A549 (cell line): Measurements from ENCODE around the gene SLC16A5. TPM values are rescaled to one million over a fixed set of nuclear protein-coding genes. Genes with fewer than 3 reads are reported as not detected.
"Not testable (repeated sequence)": the region's sequence is repeated elsewhere in the genome, so short reads cannot be mapped to it uniquely, and the experiment has no call there.

Experiments used
- ATAC-seq, 2 experiments: fragments of 200-7000 bp in 1 of 2; fragments of >200 bp in 1 of 2; cut with Nextera tagmentation in 1 of 2; cut with Tn5 transposase in 1 of 2; 3 replicates each; pipeline versions ENCODE4 v1.8.0 to v1.9.1; 2018 to 2020; ENCODE audit warnings: mild to moderate bottlenecking in 1 of 2, moderate library complexity in 1 of 2
- CTCF ChIA-PET: fragments of 300-600 bp; sonication (Branson Sonifier 250); formaldehyde crosslinking; extraction: SDS; loops from one replicate; lab custom pipeline; 2021; ENCODE audit warnings: antibody characterized with exemption, inconsistent platforms; lab: Yijun Ruan, JAX
- POLR2A ChIA-PET: fragments of 350-600 bp; formaldehyde crosslinking; extraction: SDS; loops from one replicate; lab custom pipeline; 2021; ENCODE audit warnings: antibody characterized with exemption, inconsistent platforms; lab: Yijun Ruan, JAX
- DNase-seq, 2 experiments: peaks; one replicate each; pipeline versions ENCODE4 v3.0.0 to v3.0.0-alpha.2; 2011 to 2016; ENCODE audit warnings: low read depth in 1 of 2, low spot score in 1 of 2
- FAIRE-seq: peaks from 2 replicates; lab custom pipeline; 2011; peaks lifted over from hg19 to GRCh38; lab: Jason Lieb, UNC
- H3K27ac ChIP-seq, 2 experiments: fragments of >200 bp; sonication (Bioruptor Twin); formaldehyde crosslinking; 3 replicates each; pipeline ENCODE4 v1.5.1; 2016 to 2017
- H3K4me1 ChIP-seq: fragments of >200 bp; sonication (Bioruptor Twin); formaldehyde crosslinking; 3 replicates; pipeline ENCODE4 v1.6.1; 2016
- H3K4me2 ChIP-seq: fragments of >200 bp; sonication (Bioruptor Twin); formaldehyde crosslinking; 3 replicates; pipeline ENCODE4 v1.6.1; 2016
- H3K4me3 ChIP-seq: fragments of >200 bp; sonication (Bioruptor Twin); formaldehyde crosslinking; 3 replicates; pipeline ENCODE4 v1.5.1; 2016
- H3K9me3 ChIP-seq: fragments of >200 bp; sonication (Bioruptor Twin); formaldehyde crosslinking; 3 replicates; pipeline ENCODE4 v1.6.1; 2016
- CEBPB ChIP-seq, 2 experiments: fragments of >200 bp in 1 of 2; sonication (Bioruptor Twin) in 1 of 2; formaldehyde crosslinking in 1 of 2; IDR thresholded peaks; 2 replicates each; pipeline ENCODE4 v1.6.1; 2012 to 2016
- CHD4 ChIP-seq: fragments of 200-600 bp; sonication (generic); IDR thresholded peaks from 2 replicates; pipeline ENCODE4 v1.6.1; 2016; ENCODE audit warnings: antibody characterized with exemption, mild to moderate bottlenecking, borderline replicate concordance
- CTCF ChIP-seq: fragments of >200 bp; sonication (Bioruptor Twin); formaldehyde crosslinking; IDR thresholded peaks from 3 replicates; pipeline ENCODE4 v1.5.1; 2016
- EHF ChIP-seq: fragments of 250-450 bp; sonication (Bioruptor Pico); IDR thresholded peaks from 2 replicates; pipeline ENCODE4 v1.5.0; 2020; ENCODE audit warnings: mild to moderate bottlenecking
- FOXS1 ChIP-seq: fragments of 250-450 bp; sonication (Bioruptor Pico); IDR thresholded peaks from 2 replicates; pipeline ENCODE4 v1.5.0; 2020; ENCODE audit warnings: mild to moderate bottlenecking, moderate library complexity
- HOXA7 ChIP-seq: fragments of 250-450 bp; sonication (Bioruptor Pico); IDR thresholded peaks from 2 replicates; pipeline ENCODE4 v1.5.0; 2020; ENCODE audit warnings: mild to moderate bottlenecking, moderate library complexity
- JUN ChIP-seq, 2 experiments: fragments of >200 bp; sonication (Bioruptor Twin); formaldehyde crosslinking; IDR thresholded peaks; 2 replicates in 1 of 2; 3 replicates in 1 of 2; pipeline ENCODE4 v1.6.1; 2016 to 2017
- MAFK ChIP-seq: fragments of 450-650 bp; IDR thresholded peaks from 2 replicates; pipeline ENCODE4 v1.6.1; 2014; ENCODE audit not compliant: partially characterized antibody
- MYC ChIP-seq: IDR thresholded peaks from 2 replicates; pipeline ENCODE4 v1.6.1; 2012; ENCODE audit warnings: mild to moderate bottlenecking, inconsistent platforms, low read length, improper control_type of control experiment, borderline replicate concordance
- NPAS2 ChIP-seq: fragments of 250-450 bp; sonication (Bioruptor Pico); IDR thresholded peaks from 2 replicates; pipeline ENCODE4 v1.8.0; 2022; ENCODE audit warnings: mild to moderate bottlenecking, moderate library complexity, borderline replicate concordance
- RAD21 ChIP-seq, 2 experiments: fragments of >200 bp in 1 of 2; sonication (Bioruptor Twin) in 1 of 2; formaldehyde crosslinking in 1 of 2; IDR thresholded peaks in 1 of 2; conservative IDR thresholded peaks in 1 of 2; 2 replicates in 1 of 2; 3 replicates in 1 of 2; pipeline ENCODE4 v1.6.1; 2012 to 2018; ENCODE audit warnings: inconsistent platforms in 1 of 2
- REST ChIP-seq: fragments of 200-600 bp; sonication (generic); IDR thresholded peaks from 2 replicates; pipeline ENCODE4 v1.6.1; 2016; ENCODE audit warnings: antibody characterized with exemption, mild to moderate bottlenecking, moderate library complexity
- RFX5 ChIP-seq: fragments of 450-650 bp; IDR thresholded peaks from 2 replicates; pipeline ENCODE4 v1.7.1; 2014; ENCODE audit warnings: antibody characterized with exemption, mild to moderate bottlenecking, moderate library complexity
- RNF2 ChIP-seq: fragments of 200-600 bp; sonication (generic); IDR thresholded peaks from 2 replicates; pipeline ENCODE4 v1.6.1; 2016; ENCODE audit warnings: low read depth, mild to moderate bottlenecking, antibody characterized with exemption, moderate library complexity, borderline replicate concordance
- TFCP2L1 ChIP-seq: fragments of 250-450 bp; sonication (Bioruptor Pico); IDR thresholded peaks from 2 replicates; pipeline ENCODE4 v1.5.0; 2021; ENCODE audit warnings: mild to moderate bottlenecking
- USF2 ChIP-seq: fragments of 450-650 bp; IDR thresholded peaks from 2 replicates; pipeline ENCODE4 v1.6.1; 2014; ENCODE audit warnings: antibody characterized with exemption
- ZC3H11A ChIP-seq: fragments of 450-650 bp; IDR thresholded peaks from 2 replicates; pipeline ENCODE4 v1.6.1; 2014; ENCODE audit warnings: antibody characterized with exemption, mild to moderate bottlenecking
- WGBS: methylation state at CpG from one replicate; pipeline ENCODE4 v1.1.6; 2017; ENCODE audit errors: missing lambda C conversion rate; 5-methylcytosine and 5-hydroxymethylcytosine counted together
- polyA plus RNA-seq, 4 experiments: library from polyadenylated mRNA; depleted of rRNA in 3 of 4; stranded (reverse); fragments of >200 nt; fragmentation: RNase III in 1 of 4; extraction: RNeasy Plus Mini Kit Qiagen cat#74134 plus additional on column Dnase treatment in 1 of 4; gene quantifications; 2 replicates in 3 of 4; 3 replicates in 1 of 4; pipeline ENCODE4 v1.2.3, GENCODE V29; 2011 to 2017

The SLC16A5 gene
- polyA plus RNA-seq, 2 of the 4 experiments (the other 2 are of a cell fraction) = 19.0 to 27.2 TPM

GRCh38 chr17:75071478-75072271, 16.1 kb upstream of the SLC16A5 start:
- H3K4me3 ChIP-seq, H3K4me1 ChIP-seq, H3K9me3 ChIP-seq, FAIRE-seq, DNase-seq, ATAC-seq, H3K4me2 ChIP-seq, POLR2A ChIA-PET, H3K27ac ChIP-seq: not testable (repeated sequence)
- TF ChIP-seq MAFK = peak; percentile 9
- 88% methylated on average over 8 of the region's 8 CpGs for WGBS
- CTCF ChIA-PET = interaction anchor here (3.0 to 81.8 kb wide), 6 partner anchors 7 to 130 kb away, joined by 13 to 3429 read pairs (median 64); partner anchors contain the start of genes ARMC7, NT5C and SLC16A5

- not testable (repeated sequence) for H3K4me2 ChIP-seq, FAIRE-seq, H3K9me3 ChIP-seq, H3K27ac ChIP-seq, DNase-seq, ATAC-seq, H3K4me3 ChIP-seq
- ChIA-PET POLR2A (interaction anchor here (1.0 to 4.8 kb wide), 2 partner anchors 13 to 15 kb away, joined by 3 to 21 read pairs; partner anchors contain the start of gene SLC16A5), CTCF (interaction anchor here (0.6 to 81.8 kb wide), 6 partner anchors 14 to 128 kb away, joined by 3 to 3429 read pairs (median 64); partner anchors contain the start of genes ARMC7, NT5C and SLC16A5)
- H3K4me1 ChIP-seq = peaks cover 15% of the 10 kb centered on the region
- WGBS = 97% methylated on average over 5 of the region's 5 CpGs
Measured at GRCh38 chr17:75072909-75073308, 14.8 kb upstream of the SLC16A5 start.

- no peak for FAIRE-seq
Measured at GRCh38 chr17:75073618-75074047, 14.1 kb upstream of the SLC16A5 start.

GRCh38 chr17:75074532-75074931, 13.2 kb upstream of the SLC16A5 start:
- no peak overlapping the region for H3K4me2 ChIP-seq
- H3K4me3 ChIP-seq = no peak overlapping the region
- no peaks in the 10 kb centered on the region for H3K9me3 ChIP-seq
- WGBS = 91% methylated on average over 14 of the region's 14 CpGs
- CTCF ChIA-PET = interaction anchor here (0.8 to 81.8 kb wide), 6 partner anchors 12 to 127 kb away, joined by 3 to 3429 read pairs (median 64); partner anchors contain the start of genes ARMC7, NT5C and SLC16A5
- DNase-seq = no peak
- FAIRE-seq = no peak
- peak overlapping the region in 1 of 2 experiments; percentile 30; a peak in 1 of 6 replicates for H3K27ac ChIP-seq
- TF ChIP-seq NPAS2 (no peak), HOXA7 (CRISPR knock-in tag) (no peak), USF2 (no peak), ZC3H11A (no peak), CEBPB (IDR thresholded peaks at IDR 0.05) (no peak), RFX5 (no peak), REST (no peak), CHD4 (no peak), MYC (no peak), TFCP2L1 (no peak), RNF2 (no peak), JUN (IDR thresholded peaks at IDR 0.05) (no peak), RAD21 (conservative IDR thresholded peaks at IDR 0.05 in 1 of 2, IDR thresholded peaks at IDR 0.05 in 1 of 2) (no peak)
- TF ChIP-seq, all 56 proteins: peak for 0
- no peak for ATAC-seq
- H3K4me1 ChIP-seq = peaks cover 32% of the 10 kb centered on the region
- POLR2A ChIA-PET = interaction anchor here (0.9 to 4.8 kb wide), 3 partner anchors 13 to 57 kb away, joined by 3 to 21 read pairs (median 4); partner anchors contain the start of genes ARMC7, NT5C and SLC16A5

More at GRCh38 chr17:75073618-75074047, 14.1 kb upstream of the SLC16A5 start:
- WGBS = 81% methylated on average over 5 of the region's 5 CpGs
- H3K4me2 ChIP-seq = no peak overlapping the region
- H3K4me3 ChIP-seq = no peak overlapping the region
- peaks cover 23% of the 10 kb centered on the region for H3K4me1 ChIP-seq
- H3K9me3 ChIP-seq = no peaks in the 10 kb centered on the region
- ATAC-seq (no peak; a peak in 1 of 6 replicates), DNase-seq (no peak)
- peak overlapping the region in 1 of 2 experiments; percentile 30; a peak in 2 of 6 replicates for H3K27ac ChIP-seq
- POLR2A ChIA-PET = interaction anchor here (0.9 to 4.8 kb wide), 5 partner anchors 14 to 58 kb away, joined by 3 to 21 read pairs (median 4); partner anchors contain the start of genes ARMC7, ATP5PD, KCTD2 and NT5C
- CTCF ChIA-PET = interaction anchor here (0.6 to 81.8 kb wide), 9 partner anchors 13 to 128 kb away, joined by 3 to 3429 read pairs (median 4); partner anchors contain the start of genes ARMC7, NT5C and SLC16A5
- no peak for TF ChIP-seq FOXS1
- TF ChIP-seq CTCF = no peak
- TF ChIP-seq EHF = no peak
